HepG2 (cell line): ENCODE measurements around the gene CLEC16A. TPM values are rescaled to one million over a fixed set of nuclear protein-coding genes. Genes with fewer than 3 reads are reported as not detected.
A peak's percentile ranks its signal among the peaks of the same experiment; 100 is the strongest.

Experiments used
- EZH2 ChIP-seq: conservative IDR thresholded peaks from 2 replicates; pipeline ENCODE4 v1.6.1; 2012; ENCODE audit warnings: mild to moderate bottlenecking, low read depth, low read length, moderate library complexity
- GABPB1 ChIP-seq: IDR thresholded peaks from 2 replicates; pipeline ENCODE4 v1.6.1; 2016; ENCODE audit warnings: mild to moderate bottlenecking, missing genetic modification reagents, moderate library complexity, missing compliant biosample characterization
- HNF4G ChIP-seq, 2 experiments: sonication (generic) in 1 of 2; formaldehyde crosslinking in 1 of 2; IDR thresholded peaks; 2 replicates each; pipeline versions ENCODE4 v1.4.0 to v1.6.1; 2011 to 2020; ENCODE audit warnings: borderline replicate concordance in 2 of 2, low read depth in 2 of 2, mild to moderate bottlenecking in 2 of 2, low read length in 1 of 2, missing genetic modification reagents in 1 of 2, moderate library complexity in 1 of 2
- HOXA5 ChIP-seq: sonication (generic); formaldehyde crosslinking; IDR thresholded peaks from 2 replicates; pipeline ENCODE4 v1.4.0; 2020; ENCODE audit warnings: missing genetic modification reagents
- IKZF4 ChIP-seq: sonication (generic); formaldehyde crosslinking; IDR thresholded peaks from 2 replicates; pipeline ENCODE4 v1.5.1; 2020; ENCODE audit warnings: borderline replicate concordance, mild to moderate bottlenecking, low read depth, missing genetic modification reagents; ENCODE audit errors: not compliant biosample characterization
- RARG ChIP-seq: sonication (generic); formaldehyde crosslinking; IDR thresholded peaks from 2 replicates; pipeline ENCODE4 v1.4.0; 2020; ENCODE audit warnings: low read depth, mild to moderate bottlenecking, missing genetic modification reagents
- SP140L ChIP-seq: sonication (generic); formaldehyde crosslinking; IDR thresholded peaks from 2 replicates; pipeline ENCODE4 v1.4.0; 2020; ENCODE audit warnings: missing genetic modification reagents, borderline replicate concordance
- TBX3 ChIP-seq: fragments of 450-650 bp; IDR thresholded peaks from 2 replicates; pipeline ENCODE4 v1.6.1; 2017; ENCODE audit warnings: antibody characterized with exemption, mild to moderate bottlenecking, inconsistent platforms, borderline replicate concordance
- ZNF670 ChIP-seq: sonication (generic); formaldehyde crosslinking; IDR thresholded peaks from 2 replicates; pipeline ENCODE4 v1.8.0; 2022; ENCODE audit warnings: mild to moderate bottlenecking, missing genetic modification reagents, borderline replicate concordance
- ZNF761 ChIP-seq: sonication (generic); formaldehyde crosslinking; conservative IDR thresholded peaks from 2 replicates; pipeline ENCODE4 v1.4.0; 2020; ENCODE audit warnings: mild to moderate bottlenecking, missing genetic modification reagents
- ZNF768 ChIP-seq: sonication (generic); formaldehyde crosslinking; IDR thresholded peaks from 2 replicates; pipeline ENCODE4 v1.4.0; 2020; ENCODE audit warnings: missing genetic modification reagents
- polyA plus RNA-seq, 8 experiments: library from polyadenylated mRNA; depleted of rRNA in 3 of 8; stranded (reverse) in 7 of 8; unstranded in 1 of 8; fragments of >200 nt; fragmentation: Illumina TruSeq in 4 of 8; extraction: Trizol in 4 of 8; gene quantifications; 2 replicates each; pipeline versions ENCODE4 v1.2.1 to v1.2.3, GENCODE V29; 2011 to 2016; ENCODE audit warnings: low read depth in 4 of 8, missing spikeins in 1 of 8, mixed read lengths in 1 of 8; ENCODE audit not compliant: insufficient read depth in 1 of 8
- total RNA-seq, 5 experiments: library from RNA; depleted of rRNA; stranded (reverse); fragments of >200 nt; fragmentation: Illumina TruSeq; extraction: Trizol; gene quantifications; 2 replicates each; pipeline ENCODE4 v1.2.3, GENCODE V29; 2016; ENCODE audit warnings: low read depth in 1 of 5
- TF ChIP-seq, protein P1 (sequence below): IDR thresholded peaks from 2 replicates; pipeline ENCODE4 v1.6.1; 2016; ENCODE audit warnings: low read depth, control low read depth
- TF ChIP-seq, protein P2 (sequence below): sonication (generic); formaldehyde crosslinking; IDR thresholded peaks from 2 replicates; pipeline ENCODE4 v1.4.0; 2020; ENCODE audit warnings: missing genetic modification reagents
- TF ChIP-seq, protein P3 (sequence below), 2 experiments: sonication (generic) in 1 of 2; formaldehyde crosslinking in 1 of 2; IDR thresholded peaks; 2 replicates each; pipeline versions ENCODE4 v1.4.0 to v1.6.1; 2016 to 2020; ENCODE audit warnings: borderline replicate concordance in 1 of 2, low read depth in 1 of 2, mild to moderate bottlenecking in 1 of 2, missing genetic modification reagents in 1 of 2
- TF ChIP-seq, protein P4 (sequence below): sonication (generic); formaldehyde crosslinking; IDR thresholded peaks from 2 replicates; pipeline ENCODE4 v1.5.1; 2020; ENCODE audit warnings: mild to moderate bottlenecking, missing genetic modification reagents, moderate library complexity
- TF ChIP-seq, protein P5 (sequence below): sonication (generic); formaldehyde crosslinking; conservative IDR thresholded peaks from 2 replicates; pipeline ENCODE4 v1.4.0; 2020; ENCODE audit warnings: missing genetic modification reagents

The CLEC16A gene
- total and polyA plus RNA-seq, 2 of the 13 experiments (the other 11 are each of a cell fraction or from before 2014, with no cell fraction given), result 8.5 to 10.3 TPM

DNA sequence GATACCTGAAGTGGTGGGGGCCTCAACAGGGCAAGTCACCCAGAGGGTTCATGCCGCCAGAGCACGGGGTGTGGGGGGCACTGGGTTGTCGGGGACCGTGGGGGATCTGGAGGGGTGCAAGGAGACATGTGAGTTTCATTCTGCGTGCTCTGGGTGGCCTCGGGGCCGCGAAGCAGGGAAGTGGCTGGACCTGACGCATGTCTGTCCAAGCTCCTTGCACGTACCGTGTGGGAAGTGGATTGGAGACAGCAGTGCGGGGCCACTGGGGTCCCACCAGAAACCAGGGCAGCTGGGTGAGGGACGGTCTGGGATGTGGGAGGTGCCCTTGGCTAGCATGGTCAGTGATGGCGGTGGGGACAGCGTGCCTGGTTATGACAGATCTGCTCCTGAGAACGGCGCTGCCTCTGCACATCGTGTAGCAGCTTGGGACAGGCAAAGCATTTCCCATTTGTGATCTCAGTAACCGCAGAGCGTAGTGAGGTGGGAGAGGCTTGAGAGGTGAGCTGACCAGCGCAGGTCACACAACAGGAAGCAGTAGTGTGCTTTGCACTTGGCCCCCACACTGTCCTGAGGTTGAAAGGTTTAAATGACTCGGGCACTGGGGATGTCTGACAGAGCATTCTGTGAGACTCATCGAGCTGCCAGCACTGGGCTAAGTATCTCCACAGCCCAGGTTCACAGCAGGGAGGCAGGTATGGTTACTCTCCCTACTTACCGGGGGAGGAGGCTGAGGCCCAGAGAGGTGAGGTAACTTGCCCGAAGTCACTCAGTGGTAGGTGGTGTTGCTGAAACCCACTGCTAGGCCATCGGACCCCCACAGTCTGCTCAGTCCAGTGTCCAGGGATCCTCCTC lies 197.3 kb downstream of the CLEC16A start (continued):
- TF ChIP-seq, protein P1, sequence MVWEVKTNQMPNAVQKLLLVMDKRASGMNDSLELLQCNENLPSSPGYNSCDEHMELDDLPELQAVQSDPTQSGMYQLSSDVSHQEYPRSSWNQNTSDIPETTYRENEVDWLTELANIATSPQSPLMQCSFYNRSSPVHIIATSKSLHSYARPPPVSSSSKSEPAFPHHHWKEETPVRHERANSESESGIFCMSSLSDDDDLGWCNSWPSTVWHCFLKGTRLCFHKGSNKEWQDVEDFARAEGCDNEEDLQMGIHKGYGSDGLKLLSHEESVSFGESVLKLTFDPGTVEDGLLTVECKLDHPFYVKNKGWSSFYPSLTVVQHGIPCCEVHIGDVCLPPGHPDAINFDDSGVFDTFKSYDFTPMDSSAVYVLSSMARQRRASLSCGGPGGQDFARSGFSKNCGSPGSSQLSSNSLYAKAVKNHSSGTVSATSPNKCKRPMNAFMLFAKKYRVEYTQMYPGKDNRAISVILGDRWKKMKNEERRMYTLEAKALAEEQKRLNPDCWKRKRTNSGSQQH (CRISPR knock-in tag), result no peak
- TF ChIP-seq HOXA5 (no peak), IKZF4 (CRISPR knock-in tag) (no peak), ZNF670 (CRISPR knock-in tag) (0 out of 2 replicates have a peak, but pooled peaks have one; percentile 25), GABPB1 (no peak), ZNF761 (CRISPR knock-in tag) (no peak), RARG (CRISPR knock-in tag) (no peak), ZNF768 (CRISPR knock-in tag) (peak; percentile 50), EZH2 (no peak), SP140L (CRISPR knock-in tag) (no peak), TBX3 (0 out of 2 replicates have a peak, but pooled peaks have one; percentile 42), HNF4G (IDR thresholded peaks at IDR 0.05; ENCODE audit: borderline replicate concordance, low read depth, low read length) (no peak), HNF4G (CRISPR knock-in tag; IDR thresholded peaks at IDR 0.05; ENCODE audit: borderline replicate concordance, low read depth) (no peak)
- TF ChIP-seq, protein P2, sequence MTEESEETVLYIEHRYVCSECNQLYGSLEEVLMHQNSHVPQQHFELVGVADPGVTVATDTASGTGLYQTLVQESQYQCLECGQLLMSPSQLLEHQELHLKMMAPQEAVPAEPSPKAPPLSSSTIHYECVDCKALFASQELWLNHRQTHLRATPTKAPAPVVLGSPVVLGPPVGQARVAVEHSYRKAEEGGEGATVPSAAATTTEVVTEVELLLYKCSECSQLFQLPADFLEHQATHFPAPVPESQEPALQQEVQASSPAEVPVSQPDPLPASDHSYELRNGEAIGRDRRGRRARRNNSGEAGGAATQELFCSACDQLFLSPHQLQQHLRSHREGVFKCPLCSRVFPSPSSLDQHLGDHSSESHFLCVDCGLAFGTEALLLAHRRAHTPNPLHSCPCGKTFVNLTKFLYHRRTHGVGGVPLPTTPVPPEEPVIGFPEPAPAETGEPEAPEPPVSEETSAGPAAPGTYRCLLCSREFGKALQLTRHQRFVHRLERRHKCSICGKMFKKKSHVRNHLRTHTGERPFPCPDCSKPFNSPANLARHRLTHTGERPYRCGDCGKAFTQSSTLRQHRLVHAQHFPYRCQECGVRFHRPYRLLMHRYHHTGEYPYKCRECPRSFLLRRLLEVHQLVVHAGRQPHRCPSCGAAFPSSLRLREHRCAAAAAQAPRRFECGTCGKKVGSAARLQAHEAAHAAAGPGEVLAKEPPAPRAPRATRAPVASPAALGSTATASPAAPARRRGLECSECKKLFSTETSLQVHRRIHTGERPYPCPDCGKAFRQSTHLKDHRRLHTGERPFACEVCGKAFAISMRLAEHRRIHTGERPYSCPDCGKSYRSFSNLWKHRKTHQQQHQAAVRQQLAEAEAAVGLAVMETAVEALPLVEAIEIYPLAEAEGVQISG (CRISPR knock-in tag), result no peak
- TF ChIP-seq, protein P3, sequence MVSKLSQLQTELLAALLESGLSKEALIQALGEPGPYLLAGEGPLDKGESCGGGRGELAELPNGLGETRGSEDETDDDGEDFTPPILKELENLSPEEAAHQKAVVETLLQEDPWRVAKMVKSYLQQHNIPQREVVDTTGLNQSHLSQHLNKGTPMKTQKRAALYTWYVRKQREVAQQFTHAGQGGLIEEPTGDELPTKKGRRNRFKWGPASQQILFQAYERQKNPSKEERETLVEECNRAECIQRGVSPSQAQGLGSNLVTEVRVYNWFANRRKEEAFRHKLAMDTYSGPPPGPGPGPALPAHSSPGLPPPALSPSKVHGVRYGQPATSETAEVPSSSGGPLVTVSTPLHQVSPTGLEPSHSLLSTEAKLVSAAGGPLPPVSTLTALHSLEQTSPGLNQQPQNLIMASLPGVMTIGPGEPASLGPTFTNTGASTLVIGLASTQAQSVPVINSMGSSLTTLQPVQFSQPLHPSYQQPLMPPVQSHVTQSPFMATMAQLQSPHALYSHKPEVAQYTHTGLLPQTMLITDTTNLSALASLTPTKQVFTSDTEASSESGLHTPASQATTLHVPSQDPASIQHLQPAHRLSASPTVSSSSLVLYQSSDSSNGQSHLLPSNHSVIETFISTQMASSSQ (IDR thresholded peaks at IDR 0.05; ENCODE audit: low read depth), result no peak
- TF ChIP-seq, protein P3 (CRISPR knock-in tag; IDR thresholded peaks at IDR 0.05; ENCODE audit: borderline replicate concordance), result no peak
- TF ChIP-seq, protein P4, sequence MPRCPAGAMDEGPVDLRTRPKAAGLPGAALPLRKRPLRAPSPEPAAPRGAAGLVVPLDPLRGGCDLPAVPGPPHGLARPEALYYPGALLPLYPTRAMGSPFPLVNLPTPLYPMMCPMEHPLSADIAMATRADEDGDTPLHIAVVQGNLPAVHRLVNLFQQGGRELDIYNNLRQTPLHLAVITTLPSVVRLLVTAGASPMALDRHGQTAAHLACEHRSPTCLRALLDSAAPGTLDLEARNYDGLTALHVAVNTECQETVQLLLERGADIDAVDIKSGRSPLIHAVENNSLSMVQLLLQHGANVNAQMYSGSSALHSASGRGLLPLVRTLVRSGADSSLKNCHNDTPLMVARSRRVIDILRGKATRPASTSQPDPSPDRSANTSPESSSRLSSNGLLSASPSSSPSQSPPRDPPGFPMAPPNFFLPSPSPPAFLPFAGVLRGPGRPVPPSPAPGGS (CRISPR knock-in tag), result no peak
- TF ChIP-seq, protein P5, sequence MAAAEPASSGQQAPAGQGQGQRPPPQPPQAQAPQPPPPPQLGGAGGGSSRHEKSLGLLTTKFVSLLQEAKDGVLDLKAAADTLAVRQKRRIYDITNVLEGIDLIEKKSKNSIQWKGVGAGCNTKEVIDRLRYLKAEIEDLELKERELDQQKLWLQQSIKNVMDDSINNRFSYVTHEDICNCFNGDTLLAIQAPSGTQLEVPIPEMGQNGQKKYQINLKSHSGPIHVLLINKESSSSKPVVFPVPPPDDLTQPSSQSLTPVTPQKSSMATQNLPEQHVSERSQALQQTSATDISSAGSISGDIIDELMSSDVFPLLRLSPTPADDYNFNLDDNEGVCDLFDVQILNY (CRISPR knock-in tag), result no peak
